HG03045 (cell line): ENCODE measurements around the gene HTR2A.

Source experiments
- ATAC-seq: cut with Tn5 transposase; IDR thresholded peaks from one replicate; pipeline ENCODE4 v1.9.1; 2021; ENCODE audit warnings: mild to moderate bottlenecking, moderate library complexity; ENCODE audit not compliant: unreplicated experiment

Gene HTR2A

DNA sequence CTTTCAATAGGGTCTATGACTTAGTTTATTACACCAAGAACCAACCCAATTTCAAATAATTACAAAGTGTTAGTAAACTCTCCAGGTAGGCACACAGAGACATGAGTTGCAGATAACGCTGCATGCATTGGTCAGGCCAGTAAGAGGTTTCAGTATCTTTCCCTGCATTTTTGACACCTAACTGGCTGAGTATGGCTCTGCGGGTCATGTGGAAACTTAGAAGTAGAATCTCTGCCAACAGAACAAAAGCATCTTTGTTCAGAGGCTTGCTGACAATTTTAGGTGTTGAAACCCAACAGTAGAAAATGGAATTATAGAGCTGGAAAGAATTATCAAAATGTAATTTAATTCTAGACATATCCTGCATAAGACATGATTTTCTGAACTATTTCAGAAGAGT is 25.3 kb downstream of the HTR2A start:
- ATAC-seq = no peak

DNA sequence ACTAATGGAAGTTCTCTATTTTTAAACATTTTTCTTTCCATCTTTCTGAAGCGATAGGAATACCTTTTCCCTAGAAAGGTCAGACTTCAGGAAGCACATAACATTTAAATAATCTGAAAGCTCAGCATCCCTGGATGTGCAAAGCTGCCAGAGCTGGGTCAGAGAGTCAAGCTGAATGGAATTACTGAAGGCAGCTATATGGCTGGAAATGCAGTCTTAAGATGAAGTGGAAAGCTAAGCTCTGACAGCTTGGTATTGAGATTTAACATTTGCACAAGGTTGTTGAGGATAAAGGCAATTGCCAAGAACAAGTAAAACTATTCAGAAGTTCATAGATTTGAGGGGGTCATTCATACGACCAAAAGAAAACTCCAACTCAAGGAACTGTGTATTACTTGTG is 28.8 kb downstream of the HTR2A start:
- no peak for ATAC-seq

DNA sequence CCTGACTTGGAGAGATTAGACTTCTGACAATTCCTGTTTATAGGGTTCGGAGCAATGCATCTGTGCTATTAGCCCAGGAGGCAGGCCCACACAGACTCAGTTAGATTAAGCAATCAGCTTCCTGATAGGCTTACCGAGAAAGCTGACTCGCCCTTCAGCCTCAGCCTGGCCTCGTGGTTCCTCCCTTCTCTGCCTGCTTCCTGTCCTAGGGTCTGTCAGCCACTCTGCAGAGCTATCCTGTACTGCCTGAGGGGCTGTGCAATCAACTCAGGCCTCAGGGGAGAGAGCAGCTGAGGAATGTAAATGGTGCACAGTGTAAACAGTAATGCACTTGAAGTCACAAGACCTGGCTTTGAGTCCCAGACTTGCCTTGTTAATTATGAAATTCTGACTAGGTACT is 30.7 kb downstream of the HTR2A start:
- no peak for ATAC-seq

DNA sequence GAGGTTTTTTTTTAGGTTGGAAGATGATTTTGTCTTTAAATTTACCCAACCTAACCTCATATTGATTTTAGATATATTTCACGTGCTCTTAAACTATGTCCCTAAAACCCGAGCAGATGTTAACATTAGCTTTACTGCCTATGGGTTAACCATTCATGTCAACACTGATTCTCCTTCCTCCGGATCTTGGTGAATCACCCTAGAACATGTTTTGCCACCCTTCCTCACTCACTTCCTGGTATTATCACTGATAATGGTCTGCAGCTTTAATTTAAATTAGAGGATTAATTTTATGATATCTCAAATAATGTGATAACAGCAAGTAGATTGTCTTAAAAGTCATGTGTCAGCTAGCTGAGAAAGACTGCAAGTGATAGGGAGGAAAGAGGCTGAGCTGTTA is 31.9 kb downstream of the HTR2A start:
- ATAC-seq = no peak

DNA sequence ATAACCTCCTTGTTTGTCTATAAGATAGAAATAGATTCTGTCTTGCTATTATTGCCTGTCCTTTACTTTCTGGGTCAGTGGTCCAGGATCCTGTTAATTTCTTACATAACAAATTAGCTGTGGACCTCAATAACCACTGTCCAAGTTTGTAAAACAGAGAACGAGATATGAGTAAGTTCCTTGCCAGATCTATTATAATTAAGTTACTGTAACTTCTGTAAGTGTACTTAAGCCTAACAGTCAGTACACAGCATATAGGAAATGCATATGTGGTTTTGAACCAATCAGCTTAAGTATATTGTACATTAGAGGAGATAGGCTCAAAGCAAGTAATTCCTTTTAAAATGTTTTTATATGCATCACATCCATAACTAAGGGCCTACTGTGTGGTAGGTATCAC is 34.9 kb downstream of the HTR2A start:
- ATAC-seq = no peak

DNA sequence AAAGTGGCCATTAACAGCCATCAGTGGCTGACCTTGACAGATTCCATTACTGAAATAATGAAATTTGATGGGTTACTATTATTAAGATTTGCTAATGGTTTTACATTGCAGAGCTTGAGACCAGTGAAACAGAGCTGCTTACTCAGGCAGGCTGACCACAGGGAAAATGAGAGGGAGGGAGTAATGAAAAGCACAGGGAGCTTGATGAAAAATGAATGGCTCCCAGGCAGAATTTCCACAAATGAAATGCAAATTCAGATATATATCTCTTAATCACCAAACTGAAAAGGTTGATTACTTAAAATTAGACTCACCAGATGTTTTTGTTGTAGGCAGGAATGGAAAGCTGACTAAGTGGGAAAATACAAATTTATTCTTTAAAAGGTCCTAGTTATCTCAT is 36.1 kb downstream of the HTR2A start:
- no peak for ATAC-seq

DNA sequence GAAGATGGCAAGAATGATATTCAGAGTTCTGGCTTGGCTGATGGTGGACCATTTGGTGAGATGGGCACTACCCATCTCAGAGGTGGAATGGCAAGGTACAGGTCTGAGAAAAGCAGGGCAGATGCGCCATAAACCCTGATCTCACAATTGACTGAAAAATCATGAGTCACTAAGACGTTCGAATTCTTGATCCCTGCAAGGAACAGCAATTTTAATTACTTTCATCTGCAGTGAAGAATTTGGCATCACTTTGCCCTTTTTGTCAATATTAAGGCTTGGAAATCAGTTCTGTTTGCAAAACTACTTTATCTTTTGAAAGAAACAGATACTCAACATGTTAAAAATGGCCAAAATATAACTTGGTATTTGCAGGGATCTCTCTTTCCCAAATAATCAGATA is 38.1 kb downstream of the HTR2A start:
- ATAC-seq = no peak

DNA sequence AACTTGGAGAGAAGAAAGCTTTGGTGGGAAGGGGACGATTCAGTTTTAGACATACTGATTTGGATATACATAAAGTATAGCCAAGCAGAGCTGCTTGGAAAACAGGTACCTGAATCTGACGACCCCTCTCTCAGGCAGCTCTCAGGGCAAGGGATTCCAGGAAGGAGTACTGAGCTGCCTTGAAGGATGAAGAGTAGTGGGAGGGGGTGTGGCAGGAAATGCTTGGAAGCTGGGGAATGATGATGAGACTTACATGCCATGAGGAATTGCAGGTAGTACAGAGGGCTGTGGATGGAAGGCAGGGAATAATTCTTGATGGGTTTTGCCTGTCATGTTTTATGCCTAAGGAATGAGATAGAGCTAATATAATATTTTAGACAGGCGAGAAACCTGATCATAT is 38.7 kb downstream of the HTR2A start:
- ATAC-seq = no peak

DNA sequence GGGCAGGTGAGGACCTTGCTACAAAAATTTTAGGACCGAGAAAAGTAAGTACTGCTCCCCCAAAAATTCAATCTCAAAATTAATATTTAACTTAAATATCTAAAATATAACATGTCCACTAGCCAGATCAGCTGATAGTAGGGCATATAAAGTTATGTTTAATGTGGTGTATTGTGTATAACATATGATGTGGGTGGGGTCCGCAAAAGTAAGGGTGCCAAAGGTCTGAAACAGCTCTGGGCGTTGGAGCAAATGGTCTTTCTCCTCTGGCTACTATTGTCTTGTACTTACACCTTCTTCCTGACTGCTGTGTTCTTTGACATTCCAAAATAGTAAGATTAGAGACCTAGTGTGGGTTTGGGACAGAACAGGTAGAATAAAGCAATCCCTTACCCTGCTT is 41.2 kb downstream of the HTR2A start:
- ATAC-seq = no peak

DNA sequence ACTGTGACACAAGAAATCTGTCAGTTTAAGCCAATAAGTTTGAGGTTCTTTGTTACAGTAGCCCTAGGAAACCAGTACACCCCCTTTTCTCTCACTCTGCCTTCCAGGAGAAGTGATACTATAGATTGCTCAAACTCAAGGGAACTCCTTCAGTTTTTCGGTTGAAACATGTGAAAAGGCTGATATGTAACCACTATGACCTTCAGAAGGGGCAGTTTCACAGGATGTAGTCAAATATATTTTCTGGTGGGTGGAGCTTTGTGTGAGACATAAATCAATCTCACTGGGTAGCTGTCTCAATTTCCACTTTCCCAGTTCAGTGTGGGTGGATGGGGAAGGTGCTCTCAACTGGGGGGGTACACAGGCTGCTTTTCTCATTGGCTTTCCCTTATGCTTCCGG is 41.7 kb downstream of the HTR2A start:
- no peak for ATAC-seq

DNA sequence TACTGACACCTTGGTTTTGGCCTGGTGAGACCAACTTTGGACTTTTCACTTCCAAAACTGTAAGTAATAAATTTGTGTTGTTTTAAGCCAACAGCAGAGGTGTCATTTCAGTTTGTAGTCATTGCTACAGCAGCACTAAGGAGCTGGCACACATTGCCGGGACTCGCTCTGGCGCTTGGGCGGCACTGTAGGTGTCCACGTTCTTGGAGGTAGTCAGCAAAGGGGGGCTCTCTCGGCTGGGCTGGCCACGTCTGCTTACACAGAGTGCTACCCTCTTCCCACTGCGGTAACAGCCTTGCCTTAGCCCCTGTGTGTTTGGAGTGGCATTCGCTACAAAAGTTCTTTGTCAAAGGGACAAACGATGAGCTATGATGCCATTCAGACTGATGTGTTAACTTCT is 44.7 kb downstream of the HTR2A start:
- no peak for ATAC-seq

DNA sequence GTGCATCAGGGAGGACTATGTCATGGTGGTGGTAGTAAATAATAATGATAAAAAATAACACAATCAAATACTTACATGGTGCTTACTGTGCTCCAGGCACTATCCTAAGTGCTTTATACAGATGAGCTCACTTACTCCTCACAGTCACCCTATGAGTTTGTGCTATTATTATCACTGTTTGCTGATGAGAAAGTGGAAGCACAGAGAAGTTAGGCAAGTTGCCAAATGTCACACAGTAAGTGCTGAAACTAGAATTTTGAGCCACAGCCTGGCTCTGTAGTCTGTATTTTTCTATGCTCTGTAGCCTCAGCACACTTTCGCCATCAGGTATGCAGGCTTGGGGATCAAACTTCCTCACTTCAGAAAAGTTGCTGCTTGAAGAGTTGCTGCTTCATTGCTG is 46.6 kb downstream of the HTR2A start:
- no peak for ATAC-seq

DNA sequence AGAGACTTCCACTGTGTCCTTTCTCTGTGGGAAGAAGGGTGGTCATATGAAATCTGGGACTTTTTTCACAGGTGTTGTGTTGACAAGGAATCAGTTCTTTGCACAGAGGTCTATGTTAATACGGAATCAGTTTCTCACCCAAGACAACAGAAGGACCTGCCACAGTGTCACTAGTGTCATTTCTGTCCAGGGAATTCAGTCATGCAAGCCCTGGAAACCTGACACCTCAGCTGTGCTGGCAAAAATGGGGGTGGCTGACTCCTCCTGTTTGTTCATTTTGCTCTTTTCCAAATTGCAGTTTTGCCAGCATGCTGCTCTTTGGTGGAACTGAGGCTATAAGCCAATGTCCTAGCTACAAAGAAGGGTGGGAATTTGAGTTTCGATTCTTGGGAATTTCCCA is 50.1 kb downstream of the HTR2A start:
- ATAC-seq = no peak

DNA sequence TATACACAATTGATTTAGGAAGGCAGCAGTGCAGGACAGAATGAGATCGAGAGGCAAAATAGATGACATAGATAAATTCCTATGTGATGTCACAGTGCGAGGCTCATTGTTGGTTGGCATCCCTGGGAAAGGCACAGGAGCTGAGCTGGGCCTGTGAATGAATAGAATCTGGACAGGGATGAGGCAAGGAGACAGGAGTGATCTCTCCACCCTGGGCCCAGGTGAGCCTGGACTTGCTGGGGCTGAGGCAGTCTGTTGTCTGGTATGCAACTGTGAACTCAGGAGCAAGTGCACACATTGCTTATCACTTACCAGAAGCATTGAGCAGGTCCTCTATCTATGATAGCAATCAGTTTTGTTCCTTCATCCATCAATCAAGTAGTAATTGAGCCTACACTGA is 51.7 kb downstream of the HTR2A start:
- no peak for ATAC-seq

DNA sequence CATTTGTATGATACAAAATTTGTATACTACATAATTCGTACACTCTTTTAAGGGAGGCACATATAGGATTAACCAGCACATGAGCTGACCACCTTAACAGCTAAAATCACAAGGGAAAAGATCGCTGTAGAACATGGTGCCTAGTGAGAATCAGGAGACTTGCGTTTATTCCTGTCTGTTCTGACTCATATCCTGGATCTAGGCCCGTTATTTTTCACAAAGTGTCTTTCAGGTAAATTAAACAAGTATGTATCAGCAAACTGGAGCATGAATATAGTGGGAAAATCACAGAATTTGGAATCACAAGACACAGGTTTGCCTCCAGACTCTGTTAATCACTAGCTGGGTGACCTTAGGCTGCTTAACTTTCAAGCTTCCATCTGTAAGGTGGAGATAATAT is 52.4 kb downstream of the HTR2A start:
- no peak for ATAC-seq

DNA sequence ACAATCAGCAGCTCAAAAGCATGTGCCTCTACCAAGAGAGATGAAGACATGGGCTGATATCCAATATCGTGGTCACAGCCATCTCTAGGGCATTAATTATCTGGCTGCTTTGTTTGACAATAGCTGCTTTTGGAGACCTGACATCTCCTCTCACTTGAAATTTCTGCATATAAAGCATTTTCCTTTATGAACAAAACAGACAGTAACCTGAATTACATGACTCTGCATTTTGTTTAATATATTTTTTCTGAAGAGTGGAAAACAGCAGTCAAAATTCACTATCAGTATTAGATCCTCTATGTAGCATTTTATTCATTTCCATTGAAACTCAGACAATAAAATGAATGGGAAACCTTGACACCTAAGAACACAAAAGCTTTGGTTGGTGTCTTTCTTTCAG is 57.5 kb downstream of the HTR2A start:
- ATAC-seq = no peak

DNA sequence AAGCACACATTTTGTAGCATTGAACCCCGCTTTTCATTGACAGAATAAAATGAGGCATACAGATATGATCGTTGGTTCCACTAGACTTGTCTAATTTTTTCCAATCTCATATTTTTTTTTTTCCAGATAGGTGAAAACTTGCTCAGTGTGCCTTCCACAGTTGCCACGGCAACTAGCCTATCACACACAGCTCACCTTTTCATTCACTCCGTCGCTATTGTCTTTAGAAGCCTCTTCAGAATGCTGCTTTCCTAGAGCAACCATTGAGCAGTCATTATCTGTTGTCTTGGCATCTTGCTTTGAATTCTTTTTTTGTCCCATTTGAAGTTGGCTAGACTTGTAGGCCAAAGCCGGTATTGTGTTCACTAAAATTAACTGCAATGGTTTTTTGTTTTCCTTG is 62.2 kb downstream of the HTR2A start:
- ATAC-seq = no peak

DNA sequence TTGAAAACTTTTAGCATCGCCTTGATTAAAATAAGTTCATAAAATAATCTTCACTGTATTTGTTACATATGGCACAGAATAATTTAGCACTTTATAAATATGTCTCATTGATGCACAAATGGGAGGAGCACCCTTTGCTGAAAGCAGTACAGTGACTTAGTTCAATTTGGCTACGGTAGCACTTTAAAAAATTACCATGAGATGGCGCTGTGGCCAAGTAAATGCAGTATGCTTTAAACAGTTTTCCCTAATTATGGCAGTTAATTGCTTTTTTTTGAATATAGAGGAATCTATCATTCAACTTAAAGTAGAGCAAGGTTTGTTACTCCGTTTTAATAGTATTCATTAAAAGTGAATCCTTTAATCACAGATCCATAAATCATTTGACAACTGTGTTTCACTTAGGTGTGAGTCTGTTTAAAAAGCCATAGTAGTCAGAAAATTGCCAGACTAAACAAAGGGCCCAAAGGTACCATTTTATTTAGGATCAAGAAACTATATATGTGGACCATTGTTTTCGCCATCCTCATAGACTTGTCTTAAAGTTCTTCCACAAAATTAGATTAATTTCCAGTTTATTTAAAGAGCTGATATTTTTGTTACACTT is 65.2 kb downstream of the HTR2A start:
- peak; percentile 46 for ATAC-seq

DNA sequence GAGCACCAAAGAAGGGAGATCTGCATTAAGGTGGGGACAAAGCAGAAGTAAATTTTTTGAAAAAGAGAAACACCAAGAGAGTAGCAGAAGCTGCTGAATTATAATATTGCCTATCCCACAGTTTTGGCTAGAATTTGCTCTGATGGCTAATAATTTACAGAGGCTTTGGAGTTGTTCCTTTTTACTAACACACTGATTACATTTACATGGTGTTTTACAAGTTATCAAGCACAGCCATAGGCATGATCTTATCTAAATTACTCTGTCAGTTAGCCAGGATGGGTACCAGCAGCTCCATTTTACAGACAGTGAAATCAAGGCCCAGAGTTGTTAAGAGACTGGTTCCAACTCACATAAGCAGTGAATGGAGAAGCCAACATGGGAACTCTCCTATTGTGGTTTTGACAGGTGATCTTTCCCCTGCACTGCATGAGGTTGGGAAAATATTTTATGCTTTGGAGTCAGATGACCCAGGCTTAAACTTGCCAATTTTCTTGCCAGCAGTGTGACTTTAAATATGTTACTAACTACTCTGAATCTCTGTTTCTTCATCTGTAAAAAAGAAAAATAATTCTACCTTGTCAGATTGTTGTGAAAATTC is 66.3 kb downstream of the HTR2A start:
- ATAC-seq = no peak

DNA sequence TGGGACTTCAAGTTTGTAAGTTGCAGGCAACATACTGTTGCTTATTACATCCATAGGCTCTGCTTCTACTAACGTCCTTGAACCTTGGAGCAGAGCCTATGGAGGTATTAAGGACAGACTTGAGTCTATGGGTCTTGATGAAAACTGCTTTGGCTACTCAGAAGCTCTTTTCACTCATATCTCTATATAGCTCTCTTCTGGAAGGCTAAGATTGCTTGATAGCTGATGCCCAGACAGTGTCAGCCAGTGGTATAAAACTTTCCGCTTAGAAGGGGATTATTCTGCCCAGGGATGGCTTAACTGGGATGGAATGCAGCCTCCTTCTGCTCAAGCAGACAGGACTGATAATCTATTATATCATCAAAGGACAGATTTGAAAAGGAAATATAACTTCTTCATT is 74.3 kb downstream of the HTR2A start:
- no peak for ATAC-seq

DNA sequence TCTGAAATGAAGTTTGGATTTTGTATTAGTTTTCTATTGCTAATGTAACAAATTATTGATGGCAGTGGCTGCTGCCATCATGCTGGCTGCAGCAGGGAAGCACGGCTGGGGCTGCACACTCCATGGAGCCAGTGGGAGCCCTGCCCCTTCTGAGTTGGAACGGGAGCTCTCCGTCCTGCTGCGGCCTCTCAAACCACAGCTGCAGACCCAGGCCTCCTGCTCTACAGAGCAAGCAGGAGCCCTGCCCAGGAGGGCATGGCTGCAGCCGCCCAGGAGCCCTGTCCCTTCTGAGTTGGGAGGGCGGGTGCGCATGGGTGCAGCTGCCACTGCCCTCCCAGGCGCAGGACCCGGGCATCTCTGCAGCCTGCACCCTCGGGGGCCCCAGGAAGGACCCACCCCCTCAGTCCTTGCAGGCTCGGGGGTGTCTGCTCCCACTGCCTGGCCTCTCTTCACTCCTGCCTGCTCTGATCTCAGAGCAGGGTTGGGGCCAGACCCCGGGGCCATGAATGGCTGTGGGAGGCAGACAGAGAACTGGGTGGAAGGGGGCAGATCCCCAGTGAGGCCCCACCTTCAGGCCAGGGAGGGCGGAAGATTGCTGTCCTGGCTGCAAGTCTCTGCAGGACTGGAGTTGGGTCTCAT is 78.9 kb downstream of the HTR2A start:
- no peak for ATAC-seq

DNA sequence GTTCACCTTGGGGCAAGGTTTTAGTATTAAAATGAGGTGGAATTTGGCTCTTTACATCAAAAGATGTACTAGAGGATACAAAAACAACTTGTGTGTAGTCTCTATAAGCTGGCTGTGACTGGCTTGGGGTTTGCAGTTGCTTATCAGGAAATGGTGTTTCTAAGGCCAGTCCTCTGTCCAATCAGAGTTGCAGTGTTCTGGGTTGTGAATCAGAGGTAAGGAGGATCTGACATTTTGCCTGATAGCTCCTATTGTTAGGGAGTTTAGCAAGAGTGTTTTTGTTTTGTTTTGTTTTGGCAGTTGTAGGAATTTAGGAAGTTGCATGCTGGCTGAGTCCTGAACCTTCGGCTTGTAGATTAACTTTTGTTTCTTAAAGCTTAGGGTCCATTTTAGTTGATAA is 79.8 kb downstream of the HTR2A start:
- no peak for ATAC-seq

DNA sequence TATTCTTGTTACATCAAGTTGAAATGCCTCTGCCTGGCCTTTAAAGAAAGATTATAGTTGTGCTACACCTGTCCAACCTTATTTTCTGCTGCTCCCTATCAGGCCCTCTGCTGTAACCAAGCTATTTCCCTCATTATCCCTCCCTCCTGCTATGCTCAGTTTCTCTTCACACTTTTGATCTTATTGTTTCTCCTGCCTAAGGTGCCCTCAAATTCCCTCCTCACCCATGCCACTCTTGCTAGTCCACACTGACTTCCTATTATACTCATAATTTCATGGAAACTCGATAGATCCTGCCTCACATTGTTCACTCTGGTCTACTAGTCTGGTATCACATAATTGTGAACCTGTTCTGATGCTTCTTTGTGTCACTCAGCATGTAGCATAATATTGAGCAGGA is 80.5 kb downstream of the HTR2A start:
- no peak for ATAC-seq
